Right lobe of liver (tissue), 6 donors: ENCODE data around the gene PELO. TPM values are rescaled to one million over a fixed set of nuclear protein-coding genes. Genes with fewer than 3 reads are reported as not detected.

Experiments used
- ATAC-seq, 4 donors: fragments of 200-7000 bp; cut with Tn5 transposase; one replicate each; pipeline ENCODE4 v1.9.1; 2020; ENCODE audit warnings: mild to moderate bottlenecking in 4 of 4, moderate library complexity in 4 of 4
- DNase-seq, 3 donors: peaks; one replicate each; pipeline ENCODE4 v3.0.0-alpha.2; 2020
- H3K27ac ChIP-seq, 3 donors: fragments of 200-600 bp; one replicate each; pipeline ENCODE4 v1.8.0; 2022
- H3K27me3 ChIP-seq, 2 donors: fragments of 200-600 bp; one replicate each; pipeline ENCODE4 v1.8.0; 2022
- H3K36me3 ChIP-seq, 4 donors: fragments of 200-600 bp; sonication (generic) in 1 of 4; one replicate each; pipeline versions ENCODE4 v1.5.1 to v1.8.0; 2017 to 2022; ENCODE audit warnings: control low read depth in 1 of 4
- H3K4me1 ChIP-seq, 4 donors: fragments of 200-600 bp; sonication (generic) in 1 of 4; one replicate each; pipeline versions ENCODE4 v1.5.1 to v1.8.0; 2017 to 2022; ENCODE audit warnings: control low read depth in 1 of 4
- H3K4me3 ChIP-seq, 3 donors: fragments of 200-600 bp; one replicate each; pipeline ENCODE4 v1.8.0; 2022
- H3K9me3 ChIP-seq, 4 donors: fragments of 200-600 bp; sonication (generic) in 1 of 4; one replicate each; pipeline versions ENCODE4 v1.5.1 to v1.8.0; 2017 to 2022; ENCODE audit warnings: control low read depth in 1 of 4
- CTCF ChIP-seq, 4 donors: fragments of 200-600 bp in 3 of 4; fragments of 450-650 bp in 1 of 4; IDR thresholded peaks; one replicate each; pipeline versions ENCODE4 v1.5.1 to v1.8.0; 2016 to 2022; ENCODE audit warnings: antibody characterized with exemption in 4 of 4, mild to moderate bottlenecking in 2 of 4
- POLR2A ChIP-seq: fragments of 450-650 bp; IDR thresholded peaks from one replicate; pipeline ENCODE4 v1.6.1; 2017; ENCODE audit warnings: antibody characterized with exemption, mild to moderate bottlenecking
- WGBS: methylation state at CpG from one replicate; pipeline ENCODE4 v1.1.6; 2018; ENCODE audit warnings: low coverage, low lambda C conversion rate; ENCODE audit not compliant: insufficient coverage; ENCODE audit errors: missing lambda C conversion rate; 5-methylcytosine and 5-hydroxymethylcytosine counted together
- intact Hi-C, 2 donors: fragments of 100-400 bp; cut with DNase I; formaldehyde crosslinking; loops; one replicate each; pipeline versions ENCODE4 v1.11.2 to v1.14.1; 2022
- total RNA-seq, 6 experiments: library from RNA; depleted of rRNA in 2 of 6; stranded (reverse); fragments of >200 nt in 2 of 6; fragmentation: NEBNext Ultra II Directional in 3 of 6; extraction: Animal tissue kit (Norgen Biotek cat#: 25700) in 3 of 6; gene quantifications; one replicate each; pipeline versions ENCODE4 v1.1.0 to v1.2.4, GENCODE V29; 2016 to 2023
- donor health status: DM: no; HTN: yes; CAD: no.
- donor health status: DM: no; HTN: no; CAD: no.
- donor health status: DM: no; HTN: no; CAD: no.
- donor health status: DM: no; HTN: yes; CAD: no.
- donor health status: DM: no; HTN: yes; CAD: no.

PELO gene
- total RNA-seq, 6 experiments from 2014 or later, result 14.6 to 24.6 (median 17.6) TPM

- 92% methylated on average over 1 of the region's 1 CpG for WGBS
- Histone ChIP-seq H3K27me3 (no peaks in the 10 kb centered on the region), H3K4me1 (peaks cover 0 to 40% (median 11%) of the 10 kb centered on the region in 4 donors), H3K36me3 (no peaks in the 10 kb centered on the region), H3K27ac (peak overlapping the region in 1 of 3 donors; percentile 29), H3K9me3 (no peaks in the 10 kb centered on the region), H3K4me3 (no peak overlapping the region)
- ATAC-seq (no peak), DNase-seq (no peak)
- intact Hi-C loops, result no loop called here
- TF ChIP-seq POLR2A (no peak), CTCF (IDR thresholded peaks at IDR 0.05) (no peak)
Observed at GRCh38 chr5:52824827-52825226, 37.1 kb downstream of the PELO start.

- no peaks in the 10 kb centered on the region for H3K27me3 ChIP-seq
- 79% methylated on average over 2 of the region's 2 CpGs for WGBS
- H3K27ac ChIP-seq, result no peak overlapping the region
Observed at GRCh38 chr5:52825826-52826225, 38.1 kb downstream of the PELO start.

GRCh38 chr5:52827815-52828214, 40.1 kb downstream of the PELO start:
- intact Hi-C loops, result no loop called here
- no peak overlapping the region for H3K27ac ChIP-seq
- H3K27me3 ChIP-seq, result no peaks in the 10 kb centered on the region
- peaks cover 0 to 29% (median 7%) of the 10 kb centered on the region in 4 donors for H3K4me1 ChIP-seq
- TF ChIP-seq POLR2A, result no peak
- TF ChIP-seq CTCF (IDR thresholded peaks at IDR 0.05), result no peak
- no peaks in the 10 kb centered on the region for H3K9me3 ChIP-seq
- H3K4me3 ChIP-seq, result no peak overlapping the region
- DNase-seq, result no peak
- ATAC-seq, result no peak
- no peaks in the 10 kb centered on the region for H3K36me3 ChIP-seq
- 82% methylated on average over 1 of the region's 1 CpG for WGBS

More at GRCh38 chr5:52825826-52826225, 38.1 kb downstream of the PELO start:
- intact Hi-C loops, result no loop called here
- no peak for ATAC-seq
- peaks cover 0 to 44% (median 13%) of the 10 kb centered on the region in 4 donors for H3K4me1 ChIP-seq
- no peak overlapping the region for H3K4me3 ChIP-seq
- DNase-seq, result no peak
- no peaks in the 10 kb centered on the region for H3K36me3 ChIP-seq
- TF ChIP-seq CTCF (IDR thresholded peaks at IDR 0.05), result no peak
- TF ChIP-seq POLR2A, result no peak
- no peaks in the 10 kb centered on the region for H3K9me3 ChIP-seq

GRCh38 chr5:52829664-52830063, 41.9 kb downstream of the PELO start:
- TF ChIP-seq CTCF (IDR thresholded peaks at IDR 0.05) (no peak), POLR2A (no peak)
- intact Hi-C loops, result no loop called here
- peak overlapping the region in 1 of 3 donors; percentile 49 for H3K27ac ChIP-seq

GRCh38 chr5:52830650-52831049, 42.9 kb downstream of the PELO start:
- 92% methylated on average over 2 of the region's 2 CpGs for WGBS
- H3K27ac ChIP-seq, result no peak overlapping the region
- H3K36me3 ChIP-seq, result no peaks in the 10 kb centered on the region
- peaks cover 0 to 14% (median 4%) of the 10 kb centered on the region in 4 donors for H3K4me1 ChIP-seq
- no peaks in the 10 kb centered on the region for H3K9me3 ChIP-seq
- no peaks in the 10 kb centered on the region for H3K27me3 ChIP-seq
- intact Hi-C loops, result no loop called here
- ATAC-seq (no peak), DNase-seq (no peak)
- no peak overlapping the region for H3K4me3 ChIP-seq
- TF ChIP-seq POLR2A, result no peak
- TF ChIP-seq CTCF (IDR thresholded peaks at IDR 0.05), result no peak

More at GRCh38 chr5:52829664-52830063, 41.9 kb downstream of the PELO start:
- DNase-seq (no peak), ATAC-seq (peak in 3 of 4 donors; percentile 19 to 58 (median 42))
- Histone ChIP-seq H3K36me3 (no peaks in the 10 kb centered on the region), H3K4me3 (no peak overlapping the region), H3K27me3 (no peaks in the 10 kb centered on the region), H3K4me1 (peaks cover 0 to 14% (median 4%) of the 10 kb centered on the region in 4 donors), H3K9me3 (no peaks in the 10 kb centered on the region)
